A549 (cell line): Measurements from ENCODE around the gene APOC3. TPM values are rescaled to one million over a fixed set of nuclear protein-coding genes. Genes with fewer than 3 reads are reported as not detected.

ENCODE experiments used
- ATAC-seq, 2 experiments: fragments of 200-7000 bp in 1 of 2; fragments of >200 bp in 1 of 2; cut with Nextera tagmentation in 1 of 2; cut with Tn5 transposase in 1 of 2; 3 replicates each; pipeline versions ENCODE4 v1.8.0 to v1.9.1; 2018 to 2020; ENCODE audit warnings: mild to moderate bottlenecking in 1 of 2, moderate library complexity in 1 of 2
- CTCF ChIA-PET: fragments of 300-600 bp; sonication (Branson Sonifier 250); formaldehyde crosslinking; extraction: SDS; loops from one replicate; lab custom pipeline; 2021; ENCODE audit warnings: antibody characterized with exemption, inconsistent platforms; lab: Yijun Ruan, JAX
- POLR2A ChIA-PET: fragments of 350-600 bp; formaldehyde crosslinking; extraction: SDS; loops from one replicate; lab custom pipeline; 2021; ENCODE audit warnings: antibody characterized with exemption, inconsistent platforms; lab: Yijun Ruan, JAX
- DNase-seq, 2 experiments: peaks; one replicate each; pipeline versions ENCODE4 v3.0.0 to v3.0.0-alpha.2; 2011 to 2016; ENCODE audit warnings: low read depth in 1 of 2, low spot score in 1 of 2
- FAIRE-seq: peaks from 2 replicates; lab custom pipeline; 2011; peaks lifted over from hg19 to GRCh38; lab: Jason Lieb, UNC
- H3K27ac ChIP-seq, 2 experiments: fragments of >200 bp; sonication (Bioruptor Twin); formaldehyde crosslinking; 3 replicates each; pipeline ENCODE4 v1.5.1; 2016 to 2017
- H3K4me1 ChIP-seq: fragments of >200 bp; sonication (Bioruptor Twin); formaldehyde crosslinking; 3 replicates; pipeline ENCODE4 v1.6.1; 2016
- H3K4me2 ChIP-seq: fragments of >200 bp; sonication (Bioruptor Twin); formaldehyde crosslinking; 3 replicates; pipeline ENCODE4 v1.6.1; 2016
- H3K4me3 ChIP-seq: fragments of >200 bp; sonication (Bioruptor Twin); formaldehyde crosslinking; 3 replicates; pipeline ENCODE4 v1.5.1; 2016
- H3K9me3 ChIP-seq: fragments of >200 bp; sonication (Bioruptor Twin); formaldehyde crosslinking; 3 replicates; pipeline ENCODE4 v1.6.1; 2016
- BHLHE40 ChIP-seq: IDR thresholded peaks from 2 replicates; pipeline ENCODE4 v1.6.1; 2012; ENCODE audit warnings: low read depth, low read length, inconsistent platforms
- CHD2 ChIP-seq: fragments of 150-350 bp; IDR thresholded peaks from 2 replicates; pipeline ENCODE4 v1.6.1; 2014; ENCODE audit warnings: low read length; ENCODE audit not compliant: partially characterized antibody
- CTCF ChIP-seq: fragments of >200 bp; sonication (Bioruptor Twin); formaldehyde crosslinking; IDR thresholded peaks from 3 replicates; pipeline ENCODE4 v1.5.1; 2016
- EHMT2 ChIP-seq: fragments of 200-600 bp; sonication (generic); IDR thresholded peaks from 2 replicates; pipeline ENCODE4 v1.6.1; 2016; ENCODE audit warnings: antibody characterized with exemption, low read depth, mild to moderate bottlenecking, moderate library complexity
- ESRRA ChIP-seq: fragments of 150-350 bp; IDR thresholded peaks from 2 replicates; pipeline ENCODE4 v1.6.1; 2014; ENCODE audit warnings: mild to moderate bottlenecking, low read length, borderline replicate concordance
- FOSL2 ChIP-seq, 2 experiments: fragments of 450-650 bp in 1 of 2; fragments of >200 bp in 1 of 2; sonication (Bioruptor Twin) in 1 of 2; formaldehyde crosslinking; IDR thresholded peaks; 2 replicates each; pipeline versions ENCODE4 v1.5.0 to v1.6.1; 2016 to 2020; ENCODE audit warnings: mild to moderate bottlenecking in 1 of 2, moderate library complexity in 1 of 2
- HDAC2 ChIP-seq: fragments of 200-600 bp; sonication (generic); IDR thresholded peaks from 2 replicates; pipeline ENCODE4 v1.6.1; 2016
- HES2 ChIP-seq: fragments of >200 bp; sonication (Bioruptor Twin); formaldehyde crosslinking; IDR thresholded peaks from 2 replicates; pipeline ENCODE4 v1.6.1; 2016
- HOXA7 ChIP-seq: fragments of 250-450 bp; sonication (Bioruptor Pico); IDR thresholded peaks from 2 replicates; pipeline ENCODE4 v1.5.0; 2020; ENCODE audit warnings: mild to moderate bottlenecking, moderate library complexity
- HOXB13 ChIP-seq: fragments of 250-450 bp; sonication (Bioruptor Pico); IDR thresholded peaks from 2 replicates; pipeline ENCODE4 v1.5.0; 2020; ENCODE audit warnings: low read depth, mild to moderate bottlenecking, moderate library complexity
- JUN ChIP-seq, 2 experiments: fragments of >200 bp; sonication (Bioruptor Twin); formaldehyde crosslinking; IDR thresholded peaks; 2 replicates in 1 of 2; 3 replicates in 1 of 2; pipeline ENCODE4 v1.6.1; 2016 to 2017
- KDM1A ChIP-seq: fragments of 200-600 bp; sonication (generic); IDR thresholded peaks from 2 replicates; pipeline ENCODE4 v1.6.1; 2016; ENCODE audit warnings: low read depth, mild to moderate bottlenecking
- MAZ ChIP-seq: fragments of 150-350 bp; IDR thresholded peaks from 2 replicates; pipeline ENCODE4 v1.6.1; 2014; ENCODE audit warnings: antibody characterized with exemption, low read depth, low read length, borderline replicate concordance
- MYC ChIP-seq: IDR thresholded peaks from 2 replicates; pipeline ENCODE4 v1.6.1; 2012; ENCODE audit warnings: mild to moderate bottlenecking, inconsistent platforms, low read length, improper control_type of control experiment, borderline replicate concordance
- NPAS2 ChIP-seq: fragments of 250-450 bp; sonication (Bioruptor Pico); IDR thresholded peaks from 2 replicates; pipeline ENCODE4 v1.8.0; 2022; ENCODE audit warnings: mild to moderate bottlenecking, moderate library complexity, borderline replicate concordance
- PBX3 ChIP-seq: IDR thresholded peaks from 2 replicates; pipeline ENCODE4 v1.6.1; 2012
- RAD21 ChIP-seq, 2 experiments: fragments of >200 bp in 1 of 2; sonication (Bioruptor Twin) in 1 of 2; formaldehyde crosslinking in 1 of 2; IDR thresholded peaks in 1 of 2; conservative IDR thresholded peaks in 1 of 2; 2 replicates in 1 of 2; 3 replicates in 1 of 2; pipeline ENCODE4 v1.6.1; 2012 to 2018; ENCODE audit warnings: inconsistent platforms in 1 of 2
- RARB ChIP-seq: fragments of 250-450 bp; sonication (Bioruptor Pico); IDR thresholded peaks from 2 replicates; pipeline ENCODE4 v1.8.0; 2021; ENCODE audit warnings: mild to moderate bottlenecking, moderate library complexity
- RCOR1 ChIP-seq: fragments of 150-350 bp; IDR thresholded peaks from 2 replicates; pipeline ENCODE4 v1.6.1; 2014; ENCODE audit warnings: antibody characterized with exemption, low read length, low read depth
- RFX5 ChIP-seq: fragments of 450-650 bp; IDR thresholded peaks from 2 replicates; pipeline ENCODE4 v1.7.1; 2014; ENCODE audit warnings: antibody characterized with exemption, mild to moderate bottlenecking, moderate library complexity
- SREBF2 ChIP-seq: fragments of 450-650 bp; IDR thresholded peaks from 2 replicates; pipeline ENCODE4 v1.6.1; 2014; ENCODE audit warnings: mild to moderate bottlenecking, moderate library complexity
- TFCP2L1 ChIP-seq: fragments of 250-450 bp; sonication (Bioruptor Pico); IDR thresholded peaks from 2 replicates; pipeline ENCODE4 v1.5.0; 2021; ENCODE audit warnings: mild to moderate bottlenecking
- USF2 ChIP-seq: fragments of 450-650 bp; IDR thresholded peaks from 2 replicates; pipeline ENCODE4 v1.6.1; 2014; ENCODE audit warnings: antibody characterized with exemption
- ZC3H11A ChIP-seq: fragments of 450-650 bp; IDR thresholded peaks from 2 replicates; pipeline ENCODE4 v1.6.1; 2014; ENCODE audit warnings: antibody characterized with exemption, mild to moderate bottlenecking
- ZFP36 ChIP-seq: fragments of 450-650 bp; IDR thresholded peaks from 2 replicates; pipeline ENCODE4 v1.6.1; 2014; ENCODE audit warnings: borderline replicate concordance; ENCODE audit not compliant: partially characterized antibody
- ZSCAN20 ChIP-seq: fragments of 250-450 bp; sonication (Bioruptor Pico); IDR thresholded peaks from 2 replicates; pipeline ENCODE4 v1.8.0; 2022; ENCODE audit warnings: mild to moderate bottlenecking, moderate library complexity
- WGBS: methylation state at CpG from one replicate; pipeline ENCODE4 v1.1.6; 2017; ENCODE audit errors: missing lambda C conversion rate; 5-methylcytosine and 5-hydroxymethylcytosine counted together
- polyA plus RNA-seq, 4 experiments: library from polyadenylated mRNA; depleted of rRNA in 3 of 4; stranded (reverse); fragments of >200 nt; fragmentation: RNase III in 1 of 4; extraction: RNeasy Plus Mini Kit Qiagen cat#74134 plus additional on column Dnase treatment in 1 of 4; gene quantifications; 2 replicates in 3 of 4; 3 replicates in 1 of 4; pipeline ENCODE4 v1.2.3, GENCODE V29; 2011 to 2017

The APOC3 gene
- polyA plus RNA-seq, 2 of the 4 experiments (the other 2 are of a cell fraction) = not detected

- Histone ChIP-seq H3K9me3 (no peaks in the 10 kb centered on the region), H3K4me1 (0 out of 3 replicates have a peak, but pooled peaks cover 4% of the 10 kb centered on the region), H3K4me2 (no peak overlapping the region)
- no peak for ATAC-seq
- POLR2A ChIA-PET = no interaction called here
- DNase-seq = no peak
- CTCF ChIA-PET = no interaction called here
- WGBS = 64% methylated on average over 6 of the region's 7 CpGs
- no peak for FAIRE-seq
- TF ChIP-seq TFCP2L1 (CRISPR knock-in tag) = no peak
- TF ChIP-seq, all 56 proteins: peak for 0
- no peak overlapping the region for H3K27ac ChIP-seq
- no peak overlapping the region for H3K4me3 ChIP-seq
Observed at GRCh38 chr11:116831790-116832349, 2.2 kb downstream of the APOC3 start.

GRCh38 chr11:116832350-116833290 lies 2.9 kb downstream of the APOC3 start:
- Histone ChIP-seq H3K4me1 (0 out of 3 replicates have a peak, but pooled peaks cover 4% of the 10 kb centered on the region), H3K27ac (no peak overlapping the region), H3K9me3 (no peaks in the 10 kb centered on the region), H3K4me3 (no peak overlapping the region), H3K4me2 (no peak overlapping the region)
- FAIRE-seq (no peak), ATAC-seq (no peak), DNase-seq (no peak)
- POLR2A ChIA-PET = no interaction called here
- WGBS = 70% methylated on average over 10 of the region's 13 CpGs
- CTCF ChIA-PET = interaction anchor here (0.8 to 1.1 kb wide), 2 partner anchors 39 to 42 kb away, joined by 3 to 7 read pairs; partner anchors contain the start of gene APOA5
- TF ChIP-seq MAZ (no peak), RFX5 (no peak), CHD2 (no peak), ZFP36 (no peak), FOSL2 (IDR thresholded peaks at IDR 0.05) (no peak), FOSL2 (CRISPR knock-in tag; IDR thresholded peaks at IDR 0.05) (no peak), RAD21 (conservative IDR thresholded peaks at IDR 0.05 in 1 of 2, IDR thresholded peaks at IDR 0.05 in 1 of 2) (no peak), CTCF (no peak), HDAC2 (no peak), ZSCAN20 (CRISPR knock-in tag) (no peak), RARB (no peak), ESRRA (no peak), RCOR1 (no peak), SREBF2 (no peak), PBX3 (no peak), MYC (no peak)

- Histone ChIP-seq H3K4me2 (no peak overlapping the region), H3K4me3 (no peak overlapping the region), H3K27ac (no peak overlapping the region), H3K4me1 (0 out of 3 replicates have a peak, but pooled peaks cover 4% of the 10 kb centered on the region), H3K9me3 (no peaks in the 10 kb centered on the region)
- no peak for DNase-seq
- FAIRE-seq = no peak
- WGBS = 79% methylated on average over 10 of the region's 10 CpGs
- ChIA-PET POLR2A (no interaction called here), CTCF (interaction anchor here (0.8 to 1.1 kb wide), 4 partner anchors 40 to 90 kb away, joined by 3 to 7 read pairs (median 3); partner anchors contain the start of gene APOA5)
- ATAC-seq = no peak
- TF ChIP-seq HES2 (no peak), HDAC2 (no peak), ZSCAN20 (CRISPR knock-in tag) (no peak), HOXB13 (no peak), EHMT2 (no peak), JUN (IDR thresholded peaks at IDR 0.05) (no peak), HOXA7 (no peak), ZC3H11A (no peak), NPAS2 (CRISPR knock-in tag) (no peak), BHLHE40 (no peak), FOSL2 (IDR thresholded peaks at IDR 0.05) (no peak), FOSL2 (CRISPR knock-in tag; IDR thresholded peaks at IDR 0.05) (no peak), RCOR1 (no peak), KDM1A (no peak), USF2 (no peak)
- TF ChIP-seq, all 56 proteins: peak for 0
Observed at GRCh38 chr11:116833491-116833815, 3.7 kb downstream of the APOC3 start.
